Metanephros (tissue), 1 donor: ENCODE data around the gene TRIM62. TPM values are rescaled to one million over a fixed set of nuclear protein-coding genes. Genes with fewer than 3 reads are reported as not detected.

Experiments
- total RNA-seq: library from RNA; depleted of rRNA; stranded (reverse); fragments of >200 nt; gene quantifications from one replicate; pipeline ENCODE4 v1.2.3, GENCODE V29; 2014

Gene TRIM62
- 8.4 TPM for total RNA-seq

DNA sequence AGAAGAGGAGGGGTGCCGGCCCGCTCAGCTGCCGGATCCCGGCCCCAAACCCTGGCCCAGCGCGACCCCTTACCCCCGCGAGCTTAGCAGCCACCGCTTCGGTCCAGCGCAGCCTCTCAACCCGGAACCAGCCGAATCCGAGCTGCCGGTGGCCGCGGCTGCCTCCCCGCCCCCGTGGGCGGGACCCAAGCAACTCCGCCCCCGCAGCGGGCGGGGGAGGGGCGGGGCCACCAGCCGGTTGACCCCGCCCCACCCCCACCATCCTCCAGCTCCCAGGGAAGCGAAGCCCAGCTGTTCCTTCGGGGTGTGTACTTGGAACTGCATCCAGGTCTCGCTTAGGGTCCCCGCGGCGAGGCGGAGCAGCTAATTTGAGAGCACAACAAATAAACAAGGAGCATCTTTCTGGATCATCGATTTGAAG is at the start of gene TRIM62:
Gene TRIM62 (minus strand): TSS at position 123 of the 421 bp plus-strand sequence. CDS start 611 bp downstream, outside the sequence.

Other genes with a start within 250 kb of the TRIM62 start
- 15.6 TPM for gene RNF19B, start 217.2 kb downstream of the TRIM62 start, total RNA-seq
- 90.1 TPM for gene AK2, start 145.2 kb downstream of the TRIM62 start, total RNA-seq
- 15.0 TPM for gene AZIN2, start 100.9 kb downstream of the TRIM62 start, total RNA-seq
- 33.2 TPM for gene ZNF362, start 74.4 kb upstream of the TRIM62 start, total RNA-seq
- 0.53 TPM for gene A3GALT2, start 139.1 kb upstream of the TRIM62 start, total RNA-seq
- 111 TPM for gene PHC2, start 249.1 kb upstream of the TRIM62 start, total RNA-seq